Measurements from ENCODE around the gene ROBO1. TPM values are rescaled to one million over a fixed set of nuclear protein-coding genes. Genes with fewer than 3 reads are reported as not detected.
"Not testable (repeated sequence)": the region's sequence is repeated elsewhere in the genome, so short reads cannot be mapped to it uniquely, and the experiment has no call there.

ROBO1 gene
- total RNA-seq, 2 experiments from 2014 or later: 1.6 to 2.1 TPM

DNA sequence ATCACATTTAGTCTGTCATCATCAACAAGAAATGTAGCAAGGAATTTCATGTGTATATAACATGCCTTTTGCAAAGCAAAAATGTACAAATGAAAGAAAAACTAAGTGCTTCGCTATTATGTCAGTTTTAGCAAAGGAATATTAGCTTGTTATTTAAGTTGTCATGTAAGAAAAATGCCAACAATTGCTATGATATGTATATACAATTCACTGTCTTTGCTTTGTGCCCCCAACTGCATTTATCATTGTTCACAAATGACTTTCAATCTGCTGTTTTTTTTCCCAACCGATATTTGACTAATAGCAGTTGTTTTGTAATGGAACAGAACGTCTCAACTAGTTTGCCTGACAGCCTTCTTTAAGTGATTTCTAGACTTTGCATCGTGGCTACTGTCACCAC is 207.1 kb downstream of the ROBO1 start:
- ChIA-PET CTCF (no interaction called here), POLR2A (no interaction called here)

DNA sequence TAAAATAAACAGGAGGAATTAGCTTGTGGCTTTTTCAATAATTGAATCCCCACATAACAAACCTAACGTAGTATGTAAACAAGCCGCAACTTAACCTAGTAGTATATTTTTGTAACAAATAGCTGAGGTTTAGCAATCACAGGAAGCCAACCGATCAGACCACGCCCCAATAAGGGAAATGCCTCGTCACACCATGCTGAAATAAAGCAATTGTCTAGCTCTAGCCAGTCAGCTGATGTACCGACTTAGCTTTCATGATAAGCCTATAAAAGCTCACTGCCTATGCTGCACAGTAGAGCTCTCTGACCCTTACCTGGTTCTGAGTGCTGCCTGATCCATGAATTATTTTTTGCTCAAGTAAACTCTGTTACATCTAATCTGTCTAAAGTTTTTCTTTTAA is 208.9 kb downstream of the ROBO1 start:
- ChIA-PET POLR2A (no interaction called here), CTCF (no interaction called here)

DNA sequence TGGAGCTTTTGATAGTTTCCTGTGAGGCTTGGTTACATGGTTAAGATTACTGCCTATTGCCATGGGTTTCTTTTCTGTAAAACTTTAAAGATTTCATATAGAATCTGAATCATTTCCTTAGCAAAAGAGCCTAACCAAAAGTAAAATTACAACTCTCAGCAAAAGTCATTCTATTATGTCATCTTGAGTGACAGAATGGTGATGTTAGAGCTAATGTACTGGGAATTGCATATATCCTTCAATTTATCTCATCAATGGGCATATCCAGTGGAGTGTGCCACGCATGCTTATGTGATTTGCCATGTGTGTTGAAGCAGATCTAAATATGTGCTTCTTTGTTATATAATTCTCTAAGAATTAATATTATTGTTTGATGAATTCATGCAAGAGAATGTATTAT is 212.1 kb downstream of the ROBO1 start:
- CTCF ChIA-PET: no interaction called here
- POLR2A ChIA-PET: no interaction called here

DNA sequence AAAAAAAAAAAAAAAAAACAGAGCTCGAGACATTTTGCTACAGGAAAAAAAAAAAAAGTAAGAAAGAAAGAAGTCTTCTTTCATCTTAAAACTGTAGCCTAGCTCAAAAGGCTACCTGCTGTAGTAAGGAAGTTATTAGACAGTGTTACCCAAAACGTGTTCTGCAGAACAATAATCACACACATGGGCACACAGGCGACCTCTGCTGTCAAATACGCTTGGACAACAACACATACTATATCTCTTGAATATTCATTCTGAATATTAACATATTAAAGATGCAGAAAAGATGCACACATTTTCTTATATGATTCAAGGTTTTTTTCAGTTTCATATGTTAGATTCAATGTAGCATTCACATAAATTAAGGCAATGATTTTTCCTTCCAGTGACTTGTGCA is 215.8 kb downstream of the ROBO1 start:
- ChIA-PET POLR2A (no interaction called here), CTCF (no interaction called here)

DNA sequence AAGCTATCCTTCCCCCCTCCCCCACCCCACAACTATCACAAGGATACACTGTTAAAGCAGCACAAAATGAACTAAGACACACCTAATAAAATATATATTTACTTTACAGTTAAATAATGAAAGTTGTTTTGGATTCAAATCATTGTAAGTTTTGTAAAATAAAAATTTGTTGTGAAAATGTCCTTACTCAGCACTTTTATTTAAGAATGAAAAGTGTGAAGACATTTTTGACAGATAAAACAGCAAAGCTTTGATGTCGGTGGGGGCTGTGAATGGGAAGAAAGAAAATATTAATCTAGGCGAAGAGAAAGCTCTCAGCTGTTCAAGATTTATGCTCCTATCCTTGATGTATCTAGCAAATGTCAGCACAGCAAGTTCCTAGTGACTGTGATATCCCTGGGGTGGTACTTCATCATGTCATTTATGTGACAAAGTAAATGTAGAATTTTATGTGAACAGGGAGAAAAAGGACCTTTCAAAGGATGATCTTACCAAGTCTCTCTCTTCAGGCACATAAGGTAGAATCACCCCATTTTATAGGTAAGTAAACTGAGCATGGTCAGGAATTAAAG is 216.4 kb downstream of the ROBO1 start:
- POLR2A ChIA-PET: no interaction called here
- CTCF ChIA-PET: no interaction called here

DNA sequence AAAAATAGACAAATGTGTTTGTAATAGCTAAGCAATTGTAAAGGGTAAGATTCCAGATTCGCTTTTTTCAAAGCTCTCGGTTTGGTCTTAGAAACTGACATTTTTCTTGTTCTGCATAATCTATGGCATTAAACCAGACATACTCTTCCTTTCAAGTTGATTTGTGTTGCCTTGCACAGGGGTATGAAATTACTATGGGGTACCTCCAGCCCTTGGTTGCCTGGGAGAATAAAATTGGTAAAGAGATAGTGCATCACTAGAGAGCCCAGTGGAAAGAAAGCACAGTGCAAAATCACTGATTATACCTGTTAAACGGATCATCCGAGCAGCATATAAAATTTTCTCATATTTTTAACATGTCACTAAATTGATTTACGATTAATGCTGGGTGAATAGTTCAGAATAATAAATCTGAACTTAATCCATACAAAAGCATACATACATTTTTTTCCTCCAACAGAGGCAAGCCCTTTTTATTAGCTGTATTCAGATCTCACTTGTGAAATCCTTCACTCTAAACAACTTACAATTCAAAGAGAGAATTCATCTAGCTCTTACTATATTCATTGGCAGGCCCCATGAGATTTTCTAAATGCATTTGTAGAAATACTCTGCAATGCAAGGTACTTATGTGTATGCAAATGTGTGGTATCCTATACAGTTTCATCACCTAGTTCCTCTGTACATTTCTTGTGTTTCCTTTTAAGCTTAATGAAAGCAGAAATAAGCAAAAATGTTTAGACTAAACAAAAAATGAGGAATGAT is 224.4 kb downstream of the ROBO1 start:
- CTCF ChIA-PET: no interaction called here
- POLR2A ChIA-PET: no interaction called here

DNA sequence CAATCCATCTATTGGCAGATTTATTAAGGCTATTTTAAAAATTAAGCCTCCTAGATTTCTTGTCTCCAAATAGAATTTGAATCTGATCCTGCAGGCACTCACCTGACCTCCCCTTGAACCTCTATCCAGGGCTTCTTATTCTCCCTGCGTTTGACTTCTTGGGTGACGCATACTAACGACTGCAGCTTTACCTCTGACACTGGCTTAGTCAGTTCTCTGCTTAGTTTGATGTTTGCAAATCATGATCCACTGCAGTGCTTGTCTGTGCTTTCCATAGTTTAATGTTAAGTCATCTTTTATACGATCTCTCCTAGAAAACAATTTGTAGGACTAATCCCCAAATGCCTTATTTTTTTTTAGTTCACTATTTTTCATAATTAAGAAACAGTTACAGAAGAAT is 233.1 kb downstream of the ROBO1 start:
- POLR2A ChIA-PET: no interaction called here
- CTCF ChIA-PET: no interaction called here

DNA sequence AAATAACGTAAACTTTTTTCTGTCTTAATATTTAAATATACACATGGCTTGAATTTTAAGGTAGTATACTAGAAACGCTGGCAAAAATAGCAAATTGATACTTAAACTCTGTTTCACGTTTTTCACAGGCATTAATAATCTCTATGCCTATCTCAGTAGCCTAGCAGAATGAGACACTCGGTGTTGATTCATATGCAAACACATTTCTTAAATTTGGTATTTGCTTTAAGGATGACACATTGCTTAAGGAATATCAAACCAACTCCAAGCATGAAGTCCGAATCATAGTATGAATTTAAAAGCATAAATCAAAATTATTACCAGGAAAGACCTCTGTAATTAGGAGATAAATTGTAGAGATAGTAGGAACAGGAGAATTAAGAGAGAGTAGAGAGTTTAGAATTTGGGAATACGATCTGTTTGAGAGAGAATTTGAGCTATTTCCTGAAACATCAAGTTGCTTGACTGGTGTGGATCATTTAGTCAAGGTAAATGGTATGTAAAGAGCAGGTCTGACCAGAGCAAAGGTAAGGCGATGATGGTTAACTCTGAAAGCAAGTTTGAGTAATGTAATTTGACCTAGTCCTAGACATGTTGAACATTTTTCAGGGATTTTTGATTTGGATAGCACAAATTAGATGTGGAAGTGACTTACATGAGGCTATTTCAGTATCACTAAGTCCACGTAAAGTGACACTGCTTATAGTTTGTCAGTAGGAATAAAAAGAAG is 236.1 kb downstream of the ROBO1 start:
- CTCF ChIA-PET: no interaction called here
- POLR2A ChIA-PET: no interaction called here

DNA sequence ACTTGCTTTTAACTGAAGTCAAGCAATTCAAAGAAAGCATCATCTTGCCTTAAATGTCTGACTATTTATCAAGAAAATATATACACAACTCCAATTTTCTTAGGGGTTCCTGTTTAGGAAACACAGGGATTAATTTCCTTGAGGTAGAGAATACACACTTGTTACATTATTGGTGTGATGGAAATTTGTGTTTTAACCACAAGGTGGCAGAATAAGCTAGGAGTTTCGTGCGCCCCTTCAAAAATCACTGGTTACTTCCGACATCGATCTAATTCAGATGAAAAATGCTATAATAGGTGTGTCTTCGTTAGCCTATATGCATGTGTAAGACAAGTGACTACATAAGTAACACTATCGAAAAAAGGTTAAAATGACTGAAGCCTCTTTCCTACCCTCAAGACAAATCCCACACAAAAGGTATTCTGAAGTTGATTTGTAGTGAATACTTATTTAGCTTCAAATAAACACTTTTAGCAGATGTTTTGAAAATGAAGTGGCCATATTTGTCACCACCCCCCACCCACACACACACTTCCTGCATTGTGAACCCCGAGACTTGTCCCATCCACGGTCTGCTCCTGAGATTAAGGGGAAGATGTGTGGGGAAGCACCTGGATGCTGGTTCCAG is 246.5 kb downstream of the ROBO1 start:
- CTCF ChIA-PET: no interaction called here
- POLR2A ChIA-PET: no interaction called here

DNA sequence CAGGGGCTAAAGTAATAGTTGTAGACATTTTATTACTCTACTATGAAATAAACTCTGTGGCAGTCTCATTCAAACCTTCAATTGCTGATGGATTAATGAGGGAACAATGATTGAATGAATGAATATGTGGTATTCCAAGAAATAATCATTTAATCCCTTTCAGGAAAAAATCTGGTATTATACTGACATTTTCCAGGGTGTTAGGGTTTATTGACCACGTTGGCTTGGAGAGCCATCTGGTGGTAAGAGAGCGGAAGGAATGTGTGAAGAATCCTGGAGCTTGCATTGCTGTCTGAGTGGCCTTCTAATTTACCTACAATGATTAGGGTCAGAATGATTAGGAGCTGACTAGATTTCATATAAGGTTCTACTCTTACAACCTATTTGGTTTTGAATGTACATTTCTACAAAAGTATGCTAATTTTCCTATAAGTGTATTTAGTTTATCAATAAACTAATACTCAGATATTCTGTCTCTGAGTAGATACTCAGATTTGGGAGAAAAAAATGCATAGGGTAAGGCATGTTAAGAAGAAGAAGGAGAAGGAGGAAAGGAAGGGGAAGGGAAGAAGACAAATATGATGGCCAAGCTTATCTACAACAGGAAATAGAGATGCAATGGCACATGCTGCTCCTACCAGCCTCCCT is 249.9 kb downstream of the ROBO1 start:
- POLR2A ChIA-PET: no interaction called here
- CTCF ChIA-PET: no interaction called here

DNA sequence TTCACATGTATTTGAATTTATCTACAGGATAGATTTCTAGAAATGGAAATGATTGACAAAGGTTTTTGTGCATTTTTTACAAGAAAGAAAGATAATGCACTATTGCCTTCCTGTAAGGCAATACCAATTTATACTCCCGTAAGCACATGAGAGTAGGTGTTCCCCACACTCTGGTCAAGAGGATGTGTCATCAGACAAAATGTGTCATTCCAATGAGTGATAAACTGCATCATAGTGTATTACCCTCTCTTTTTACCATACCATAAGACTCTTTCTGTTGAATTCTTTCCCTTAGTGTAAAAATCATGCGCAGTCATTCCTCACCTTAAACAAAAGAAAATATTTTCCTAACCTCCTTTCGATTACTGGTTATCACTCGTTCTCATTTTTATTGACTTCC is 251.0 kb downstream of the ROBO1 start:
- ChIA-PET POLR2A (no interaction called here), CTCF (no interaction called here)

DNA sequence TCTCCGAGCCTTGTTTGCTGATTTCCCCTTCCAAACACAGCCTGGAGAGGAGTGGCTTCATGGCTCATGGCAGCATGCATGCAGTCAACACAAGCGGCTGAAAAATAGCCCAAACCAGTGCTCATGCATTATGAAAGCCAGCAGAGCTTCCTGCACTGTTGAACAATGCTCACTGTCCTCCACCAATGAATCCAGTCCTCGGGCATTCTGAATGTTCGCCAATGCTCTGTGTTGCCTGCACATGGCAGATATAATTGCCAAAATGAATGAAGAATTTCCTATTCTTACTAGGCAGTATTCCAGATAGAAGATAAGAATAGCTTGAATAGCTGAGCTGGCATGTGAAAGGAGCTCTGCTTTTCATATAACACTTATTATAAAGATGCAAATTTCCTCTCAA is 252.7 kb downstream of the ROBO1 start:
- POLR2A ChIA-PET: no interaction called here
- CTCF ChIA-PET: no interaction called here

DNA sequence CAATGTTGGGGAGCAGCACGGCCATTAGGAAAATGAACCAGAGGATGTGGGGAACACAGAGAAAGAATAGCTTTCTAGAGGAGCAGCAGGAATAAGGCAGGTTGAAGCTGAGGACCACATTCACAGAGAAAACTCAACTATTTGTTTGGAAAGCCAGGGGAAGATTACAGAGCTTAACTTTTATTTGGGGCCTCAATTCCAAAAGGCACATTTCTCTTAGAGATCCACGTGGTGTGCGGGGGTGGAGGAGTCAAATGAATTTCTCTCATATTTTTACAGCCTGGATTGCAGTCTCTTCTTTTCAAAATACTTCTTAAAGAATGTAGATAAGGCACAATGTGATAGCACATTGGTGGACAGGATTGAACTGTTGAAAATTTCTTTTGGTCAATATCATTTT is 253.7 kb downstream of the ROBO1 start:
- ChIA-PET POLR2A (no interaction called here), CTCF (no interaction called here)

DNA sequence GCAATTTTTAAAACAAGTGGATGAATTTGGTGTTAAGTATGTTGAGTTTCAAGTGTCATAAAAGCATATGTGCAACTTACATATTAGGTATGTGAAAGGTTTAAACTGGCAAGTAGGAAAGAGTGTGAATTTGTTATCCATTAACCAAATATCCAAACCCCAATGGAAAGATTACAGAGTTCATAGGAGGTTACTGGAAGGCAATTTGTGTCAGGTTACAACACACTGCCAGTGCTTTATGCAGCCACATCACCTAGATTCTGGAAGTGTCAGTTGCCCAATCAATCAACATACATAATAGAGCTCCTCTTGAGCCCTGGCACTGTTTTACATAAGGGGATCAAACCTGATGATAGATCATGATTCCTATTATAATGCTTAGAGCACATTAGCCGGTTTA is 261.0 kb downstream of the ROBO1 start:
- CTCF ChIA-PET: no interaction called here
- POLR2A ChIA-PET: no interaction called here

DNA sequence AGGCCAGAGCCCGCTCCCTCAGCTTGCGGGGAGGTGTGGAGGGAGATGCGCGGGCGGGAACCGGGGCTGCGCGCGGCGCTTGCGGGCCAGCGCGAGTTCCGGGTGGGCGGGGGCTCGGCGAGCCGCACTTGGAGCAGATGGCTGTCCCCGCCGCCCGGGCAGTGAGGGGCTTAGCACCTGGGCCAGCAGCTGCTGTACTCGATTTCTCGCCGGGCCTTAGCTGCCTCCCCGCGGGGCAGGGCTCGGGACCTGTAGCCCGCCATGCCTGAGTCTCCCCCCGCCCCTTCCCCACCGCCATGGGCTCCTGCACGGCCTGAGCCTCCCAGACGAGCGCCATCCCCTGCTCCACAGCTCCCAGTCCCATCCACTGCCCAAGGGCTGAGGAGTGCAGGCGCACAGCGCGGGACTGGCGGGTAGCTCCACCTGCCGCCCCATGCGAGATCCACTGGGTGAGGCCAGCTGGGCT is 265.5 kb downstream of the ROBO1 start:
- CTCF ChIA-PET, POLR2A ChIA-PET: not testable (repeated sequence)

DNA sequence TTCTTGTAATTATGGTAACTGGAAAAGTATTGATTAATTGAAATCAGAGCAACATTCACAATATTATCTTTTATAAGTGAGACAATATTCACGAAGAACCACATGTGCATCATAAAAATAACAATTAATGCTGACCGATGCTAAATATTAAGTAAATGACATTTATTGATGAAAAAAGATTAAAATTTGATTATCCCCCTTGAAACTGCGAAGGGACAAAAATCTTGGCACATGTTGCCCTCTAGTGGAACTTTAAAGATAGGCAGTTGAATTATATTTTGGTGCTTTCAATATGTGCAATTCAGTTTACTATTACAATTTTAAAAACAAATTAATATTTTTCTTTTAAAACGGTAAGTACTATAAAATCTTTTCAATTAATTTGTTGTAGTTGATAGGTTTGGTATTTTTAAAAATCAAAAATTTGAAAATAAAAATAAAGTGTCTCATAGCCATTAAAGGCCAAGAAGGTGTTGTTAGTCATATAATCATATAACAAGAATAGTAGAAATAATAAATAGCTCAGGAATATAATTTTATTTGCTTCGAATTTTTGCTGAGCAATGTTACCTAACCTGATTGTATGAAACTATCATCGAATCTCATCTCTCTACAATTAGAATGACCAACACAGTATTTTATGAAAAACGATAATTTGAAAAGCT is 270.2 kb downstream of the ROBO1 start:
- POLR2A ChIA-PET: no interaction called here
- CTCF ChIA-PET: no interaction called here

DNA sequence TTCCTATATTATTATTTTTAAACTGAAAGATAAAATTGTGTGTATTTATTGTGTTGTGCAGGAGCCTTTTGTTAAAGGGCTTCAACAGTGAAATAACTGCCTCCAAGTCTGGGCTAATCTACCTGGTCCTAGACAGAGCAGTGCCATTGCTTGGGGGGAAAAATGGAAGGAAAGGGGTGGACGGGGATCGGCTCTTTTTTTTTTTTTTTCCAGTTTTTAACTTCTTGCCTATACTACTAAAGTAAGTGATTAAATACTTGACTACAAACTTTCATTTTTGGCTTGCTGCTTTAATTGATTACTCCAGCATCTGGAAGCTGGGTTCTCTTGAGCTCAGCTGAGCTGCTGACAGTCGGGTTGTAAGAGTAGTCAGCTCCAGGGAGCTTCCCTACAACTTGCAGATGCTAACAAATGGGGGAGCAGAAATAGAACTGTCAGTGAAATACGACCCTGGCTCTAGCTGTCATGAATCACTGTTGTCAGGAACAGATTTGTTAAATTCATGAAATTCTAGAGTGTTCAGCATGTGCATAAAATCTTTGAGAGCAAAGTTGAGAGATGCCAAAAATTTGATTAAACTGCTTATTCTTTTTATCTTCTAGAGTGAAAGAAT is 276.7 kb downstream of the ROBO1 start:
- POLR2A ChIA-PET: no interaction called here
- CTCF ChIA-PET: no interaction called here

DNA sequence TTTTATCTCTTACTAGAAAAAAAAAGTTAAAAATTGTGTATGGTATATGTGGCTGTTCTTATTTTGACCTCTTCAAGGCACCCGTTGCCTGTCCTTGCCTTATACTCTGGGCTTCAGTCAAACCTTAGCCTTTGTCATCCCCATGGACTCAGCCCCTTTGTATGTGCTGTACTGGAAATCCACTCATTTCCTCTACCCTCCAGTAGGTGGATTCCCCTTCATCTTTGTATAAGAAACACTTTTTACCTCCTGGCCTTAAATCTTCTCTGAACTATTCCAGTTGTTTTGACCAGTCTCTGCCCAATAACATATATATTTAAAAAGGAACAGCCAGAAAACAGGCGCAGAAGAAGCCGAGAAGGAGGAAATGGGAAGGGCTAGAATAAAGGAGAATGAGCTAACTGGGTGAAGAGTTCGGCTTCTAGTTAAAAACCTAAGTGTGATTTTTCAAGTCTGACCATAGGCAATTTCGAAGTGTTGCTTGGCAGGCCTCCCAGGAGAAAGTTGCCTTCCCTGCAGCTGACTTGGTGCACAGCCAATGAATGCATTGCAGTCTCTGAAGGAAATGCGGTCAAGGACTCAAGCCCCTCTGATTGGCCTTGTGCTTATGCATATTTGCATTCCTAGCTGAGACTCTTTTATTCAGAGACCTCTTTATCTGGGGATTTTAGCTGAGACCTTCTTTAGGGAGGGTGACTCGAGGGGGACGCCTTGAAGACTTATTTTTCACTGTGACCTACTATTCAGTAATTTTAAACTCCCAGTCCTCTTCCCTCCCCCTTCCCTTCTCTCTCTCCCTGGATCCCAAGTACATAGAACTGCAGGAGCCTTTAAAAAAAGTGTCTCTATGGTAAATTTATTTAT is 277.4 kb downstream of the ROBO1 start:
- ChIA-PET POLR2A (no interaction called here), CTCF (no interaction called here)

DNA sequence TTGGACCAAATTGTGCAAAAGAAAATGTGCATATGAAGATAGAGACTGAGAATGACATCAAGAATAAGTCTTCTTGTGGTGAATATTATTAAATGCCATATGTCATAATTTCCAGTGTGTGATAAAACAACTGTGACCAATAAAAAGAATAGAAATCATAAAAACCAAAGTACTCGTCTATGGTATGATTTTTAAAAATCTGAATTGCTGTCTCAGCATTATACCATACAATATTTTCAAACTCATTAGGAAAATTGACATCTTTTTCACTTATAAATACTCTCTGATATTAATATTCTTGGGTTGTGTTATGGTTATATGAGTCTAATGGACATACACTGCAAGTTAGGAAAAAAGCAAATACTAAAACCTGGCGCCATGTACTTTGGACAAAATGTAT is 279.4 kb downstream of the ROBO1 start:
- ChIA-PET CTCF (no interaction called here), POLR2A (no interaction called here)
